Mesodermal cell (in vitro differentiated cells): Measurements from ENCODE around the gene FSTL5.

Experiments
- H3K27ac ChIP-seq: 2 replicates; pipeline ENCODE4 v1.7.0; 2013; ENCODE audit warnings: mild to moderate bottlenecking, low read depth, low read length, moderate library complexity; ENCODE audit not compliant: severe bottlenecking
- H3K36me3 ChIP-seq: 2 replicates; pipeline ENCODE4 v1.7.1; 2013; ENCODE audit warnings: mild to moderate bottlenecking, low read length, moderate library complexity; ENCODE audit not compliant: control insufficient read depth, insufficient read depth
- H3K4me1 ChIP-seq: one replicate; pipeline ENCODE4 v1.7.1; 2013; ENCODE audit warnings: mild to moderate bottlenecking, low read length; ENCODE audit not compliant: insufficient read depth, control insufficient read depth, poor library complexity, severe bottlenecking
- H3K4me3 ChIP-seq: 2 replicates; pipeline ENCODE4 v1.7.0; 2013; ENCODE audit warnings: low read length, control low read depth, mild to moderate bottlenecking; ENCODE audit not compliant: insufficient read depth, poor library complexity, severe bottlenecking; ENCODE audit errors: extremely low read depth
- H3K9me3 ChIP-seq: 2 replicates; pipeline ENCODE4 v1.7.1; 2013; ENCODE audit warnings: mild to moderate bottlenecking, low read length, moderate library complexity; ENCODE audit not compliant: control insufficient read depth
- WGBS, 2 experiments: methylation state at CpG; one replicate each; pipeline ENCODE4 v1.1.5; 2013; ENCODE audit warnings: missing lambda C conversion rate in 2 of 2; ENCODE audit not compliant: insufficient coverage in 2 of 2; 5-methylcytosine and 5-hydroxymethylcytosine counted together

Gene FSTL5

GRCh38 chr4:161948026-161948770 is 215.6 kb downstream of the FSTL5 start:
- Histone ChIP-seq H3K4me1 (no peaks in the 10 kb centered on the region), H3K9me3 (no peaks in the 10 kb centered on the region), H3K4me3 (no peak overlapping the region), H3K36me3 (no peaks in the 10 kb centered on the region), H3K27ac (no peak overlapping the region)
- 90% methylated on average over 1 of the region's 6 CpGs; no CpG with 5 or more reads in 1 of the 2 experiments for WGBS, 2 experiments

DNA sequence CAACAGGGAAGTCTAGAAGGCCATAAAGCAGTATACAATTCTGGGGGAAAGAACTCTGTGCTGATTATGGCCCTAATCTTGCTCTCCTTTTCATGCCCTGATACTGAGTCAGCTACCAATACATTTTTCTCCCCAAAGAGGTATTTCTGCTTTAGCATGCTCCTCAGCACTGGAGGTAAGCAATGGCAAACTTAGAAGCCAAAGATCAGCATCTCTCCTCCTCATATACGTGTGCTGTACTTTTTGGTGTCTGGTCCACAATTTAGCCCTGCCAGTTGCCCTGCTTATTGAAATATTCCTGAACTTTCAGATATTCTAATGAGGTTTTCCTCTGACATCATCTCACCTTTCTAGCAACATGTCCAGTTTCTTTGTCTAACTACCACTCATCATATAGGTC is 226.2 kb downstream of the FSTL5 start:
- Histone ChIP-seq H3K9me3 (no peaks in the 10 kb centered on the region), H3K36me3 (no peaks in the 10 kb centered on the region), H3K4me3 (no peak overlapping the region), H3K27ac (peak overlapping the region; percentile 83), H3K4me1 (peaks cover 14% of the 10 kb centered on the region)
- 83 to 90% methylated on average over 1 of the region's 1 CpG for WGBS, 2 experiments

- no peak overlapping the region for H3K4me3 ChIP-seq
- H3K4me1 ChIP-seq, result peaks cover 14% of the 10 kb centered on the region
- H3K9me3 ChIP-seq, result no peaks in the 10 kb centered on the region
- WGBS, 2 experiments, result no CpG with 5 or more reads among the region's 1 CpG
- peak overlapping the region; percentile 83 for H3K27ac ChIP-seq
- no peaks in the 10 kb centered on the region for H3K36me3 ChIP-seq
Measured at GRCh38 chr4:161936625-161937550, 226.9 kb downstream of the FSTL5 start.

GRCh38 chr4:161931089-161931488 is 232.7 kb downstream of the FSTL5 start:
- Histone ChIP-seq H3K4me3 (no peak overlapping the region), H3K27ac (no peak overlapping the region), H3K36me3 (no peaks in the 10 kb centered on the region), H3K9me3 (no peaks in the 10 kb centered on the region), H3K4me1 (peaks cover 38% of the 10 kb centered on the region)
- 75 to 100% methylated on average over 1 of the region's 1 CpG for WGBS, 2 experiments

GRCh38 chr4:161929956-161930355 is 233.8 kb downstream of the FSTL5 start:
- Histone ChIP-seq H3K4me3 (no peak overlapping the region), H3K36me3 (no peaks in the 10 kb centered on the region), H3K9me3 (no peaks in the 10 kb centered on the region), H3K27ac (peak overlapping the region; percentile 78), H3K4me1 (peaks cover 30% of the 10 kb centered on the region)

DNA sequence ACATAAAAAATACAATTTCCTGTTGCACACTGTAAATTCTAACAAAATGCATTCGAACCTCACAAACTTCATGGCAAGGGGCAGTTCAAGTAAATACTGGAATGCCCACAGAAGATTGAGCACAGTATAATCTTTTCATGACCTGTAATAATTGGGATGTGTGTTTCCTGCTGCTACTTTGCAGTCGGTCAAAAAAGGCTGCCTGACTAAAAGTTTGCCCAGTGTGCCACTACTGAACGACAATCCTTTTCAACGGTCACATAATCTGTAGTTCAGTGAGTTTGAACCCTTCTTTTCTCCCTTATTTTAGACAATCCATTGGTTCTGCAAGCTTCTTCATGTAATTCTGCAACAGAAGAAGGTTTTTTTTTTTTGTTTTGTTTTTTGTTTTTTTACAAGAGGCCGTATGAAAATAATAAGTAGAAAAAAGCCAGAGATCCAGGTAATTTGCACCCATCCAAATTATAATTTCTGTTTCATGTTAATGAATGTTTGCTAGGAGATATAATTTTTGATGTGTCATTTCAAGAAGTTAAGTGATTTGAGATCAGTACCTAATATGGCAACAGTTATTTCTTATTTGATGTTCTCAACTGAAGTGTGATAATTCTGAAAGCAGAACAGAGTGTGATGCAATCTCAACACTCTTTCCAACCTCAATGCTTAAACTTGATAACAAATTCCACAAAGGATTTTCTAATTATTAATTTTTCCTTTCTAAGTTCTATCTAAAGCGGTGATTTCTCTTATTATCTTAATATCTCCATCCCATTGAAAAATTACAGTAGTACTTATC is 237.6 kb downstream of the FSTL5 start:
- no peaks in the 10 kb centered on the region for H3K36me3 ChIP-seq
- 86 to 100% methylated on average over 1 to 3 of the region's 6 CpGs for whole genome bisulfite sequencing, 2 experiments

GRCh38 chr4:161920304-161921052 is 243.3 kb downstream of the FSTL5 start:
- Histone ChIP-seq H3K4me1 (no peaks in the 10 kb centered on the region), H3K9me3 (no peaks in the 10 kb centered on the region), H3K36me3 (no peaks in the 10 kb centered on the region), H3K4me3 (no peak overlapping the region), H3K27ac (no peak overlapping the region)
- WGBS, 2 experiments, result 86 to 94% methylated on average over 2 of the region's 3 CpGs

More for the DNA sequence above, 237.6 kb downstream of the FSTL5 start:
- no peak overlapping the region for H3K27ac ChIP-seq
- H3K4me3 ChIP-seq, result no peak overlapping the region
- no peaks in the 10 kb centered on the region for H3K9me3 ChIP-seq
- H3K4me1 ChIP-seq, result peaks cover 26% of the 10 kb centered on the region

DNA sequence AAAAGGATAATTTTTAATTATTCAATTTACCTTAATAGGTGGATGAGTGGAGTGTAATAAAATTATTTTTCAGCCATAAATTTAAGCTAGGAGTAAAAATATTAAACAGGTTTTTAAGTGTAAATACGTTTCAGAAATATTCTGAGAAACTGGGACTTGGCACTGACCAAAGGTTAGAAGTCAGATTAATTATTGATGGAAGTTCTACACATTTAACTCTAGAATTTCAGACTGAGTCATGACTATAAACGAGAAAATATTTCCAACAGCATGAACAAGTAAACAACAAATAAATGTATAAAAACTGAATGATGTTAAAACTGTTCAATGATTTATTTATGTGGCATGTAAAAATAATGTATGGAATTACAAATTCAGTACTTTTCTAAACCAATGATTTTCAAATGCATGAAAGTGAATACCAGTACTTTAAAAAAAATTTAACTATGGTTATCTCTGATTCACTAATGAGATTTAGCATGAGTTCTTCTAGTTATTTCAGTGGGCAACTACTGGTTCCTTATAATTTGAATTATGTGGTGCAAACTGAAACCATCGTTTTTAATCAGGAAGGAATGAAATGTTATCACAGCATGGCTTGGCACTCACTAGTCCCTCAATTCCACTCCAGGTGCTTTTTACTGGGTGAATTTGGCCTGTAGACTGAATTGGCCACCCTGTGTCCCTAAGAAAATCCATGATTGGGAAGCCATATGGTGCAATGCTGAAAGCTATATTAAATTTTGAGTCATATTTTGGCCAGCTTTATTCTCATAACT is 244.2 kb downstream of the FSTL5 start:
- no peaks in the 10 kb centered on the region for H3K4me1 ChIP-seq
- no CpG with 5 or more reads among the region's 3 CpGs for WGBS, 2 experiments
- H3K4me3 ChIP-seq, result no peak overlapping the region
- no peak overlapping the region for H3K27ac ChIP-seq
- no peaks in the 10 kb centered on the region for H3K9me3 ChIP-seq
- H3K36me3 ChIP-seq, result no peaks in the 10 kb centered on the region

GRCh38 chr4:161916035-161916434 is 247.8 kb downstream of the FSTL5 start:
- Histone ChIP-seq H3K4me3 (no peak overlapping the region), H3K9me3 (no peaks in the 10 kb centered on the region), H3K36me3 (no peaks in the 10 kb centered on the region), H3K4me1 (no peaks in the 10 kb centered on the region), H3K27ac (no peak overlapping the region)
- WGBS, 2 experiments, result 100% methylated on average over 1 of the region's 1 CpG
